ENCODE measurements around the gene CTU2.

The CTU2 gene

GRCh38 chr16:88715312-88716190 lies 9.2 kb downstream of the CTU2 start:
- no peak for DNase-seq

GRCh38 chr16:88716201-88716600 lies 9.9 kb downstream of the CTU2 start:
- DNase-seq, result no peak

- DNase-seq, result no peak
These were observed 10.3 kb downstream of the CTU2 start for GRCh38 chr16:88716601-88717001.

GRCh38 chr16:88718178-88718577 lies 11.9 kb downstream of the CTU2 start:
- no peak for DNase-seq

GRCh38 chr16:88719267-88719932 lies 13.1 kb downstream of the CTU2 start:
- DNase-seq, result no peak

- no peak for DNase-seq
These were observed 13.6 kb downstream of the CTU2 start for GRCh38 chr16:88719933-88720296.

- DNase-seq, result no peak
These were observed 14.2 kb downstream of the CTU2 start for GRCh38 chr16:88720396-88720970.

- no peak for DNase-seq
These were observed 14.9 kb downstream of the CTU2 start for GRCh38 chr16:88721236-88721635.

GRCh38 chr16:88721815-88722755 lies 15.8 kb downstream of the CTU2 start:
- no peak for DNase-seq

GRCh38 chr16:88722784-88723506 lies 16.6 kb downstream of the CTU2 start:
- no peak for DNase-seq

- no peak for DNase-seq
These were observed 17.2 kb downstream of the CTU2 start for GRCh38 chr16:88723507-88723887.

GRCh38 chr16:88723911-88724310 lies 17.6 kb downstream of the CTU2 start:
- DNase-seq, result no peak

GRCh38 chr16:88724855-88725555 lies 18.7 kb downstream of the CTU2 start:
- DNase-seq, result no peak

- DNase-seq, result no peak
These were observed 19.5 kb downstream of the CTU2 start for GRCh38 chr16:88725609-88726407.

GRCh38 chr16:88726408-88726749 lies 20.1 kb downstream of the CTU2 start:
- no peak for DNase-seq

GRCh38 chr16:88726981-88727380 lies 20.7 kb downstream of the CTU2 start:
- DNase-seq, result no peak

- DNase-seq, result no peak
These were observed 21.6 kb downstream of the CTU2 start for GRCh38 chr16:88727871-88728270.

GRCh38 chr16:88730632-88731607 lies 24.6 kb downstream of the CTU2 start:
- no peak for DNase-seq

GRCh38 chr16:88731699-88732098 lies 25.4 kb downstream of the CTU2 start:
- DNase-seq, result no peak
